HFF-Myc (cell line): Measurements from ENCODE around the gene APOL5.

Experiments
- DNase-seq: peaks from one replicate; pipeline ENCODE4 v3.0.0-alpha.2; 2011; ENCODE audit warnings: low read depth; ENCODE audit errors: extremely low read depth
- H3K4me3 ChIP-seq: replicated peaks from 2 replicates; pipeline ENCODE4 v1.5.1; 2011; ENCODE audit warnings: low read depth, mild to moderate bottlenecking, control low read depth, low read length
- TF ChIP-seq, protein P1 (sequence below): IDR thresholded peaks from 2 replicates; pipeline ENCODE4 v1.5.1; 2012; ENCODE audit warnings: mild to moderate bottlenecking, low read depth, low read length, control low read depth; ENCODE audit errors: missing control alignments

Gene APOL5

DNA sequence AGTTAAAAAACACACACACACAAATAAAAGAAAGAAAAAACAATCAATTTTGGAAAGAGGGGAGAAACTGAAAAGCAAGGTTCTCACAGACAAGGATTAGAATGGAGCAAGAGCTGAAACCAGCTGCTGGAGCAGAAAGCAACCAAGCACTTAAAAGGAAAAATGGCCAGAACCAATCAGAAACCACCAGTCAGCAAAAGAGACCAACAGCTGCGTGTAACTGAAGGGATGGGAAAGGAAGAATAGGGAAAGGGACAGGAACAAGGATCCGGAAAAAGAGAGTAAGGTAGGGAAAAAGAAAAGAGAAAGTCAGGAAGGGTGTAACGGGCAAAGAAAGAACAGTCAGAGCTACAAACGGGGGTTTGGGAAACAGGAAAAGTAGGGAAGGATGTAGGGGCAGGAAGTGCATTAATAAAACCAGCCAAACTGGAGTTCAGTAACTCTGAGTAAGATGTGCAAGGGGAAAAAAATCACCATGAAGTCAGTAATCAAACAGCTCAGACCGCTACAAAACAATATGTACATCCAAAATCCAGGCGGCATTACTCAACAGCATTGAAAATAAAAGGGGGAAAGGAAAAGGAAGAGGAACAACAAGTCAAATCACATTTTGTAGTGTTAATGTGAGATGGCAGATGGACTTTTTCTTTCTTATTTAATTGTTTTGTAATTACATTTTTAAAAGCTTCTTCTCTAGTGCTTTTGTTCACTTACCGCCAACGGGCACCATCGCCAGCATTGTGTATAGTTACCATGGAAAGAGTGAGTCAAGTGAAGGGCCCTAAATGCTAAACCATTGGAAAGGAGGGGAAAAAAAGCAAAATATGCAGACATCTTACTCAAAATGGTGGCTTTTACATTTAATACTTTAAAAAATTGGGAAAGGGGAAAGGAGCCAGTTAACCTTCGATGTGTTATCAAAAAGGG lies 49.2 kb downstream of the APOL5 start:
- H3K4me3 ChIP-seq = no peak overlapping the region
- TF ChIP-seq, protein P1, sequence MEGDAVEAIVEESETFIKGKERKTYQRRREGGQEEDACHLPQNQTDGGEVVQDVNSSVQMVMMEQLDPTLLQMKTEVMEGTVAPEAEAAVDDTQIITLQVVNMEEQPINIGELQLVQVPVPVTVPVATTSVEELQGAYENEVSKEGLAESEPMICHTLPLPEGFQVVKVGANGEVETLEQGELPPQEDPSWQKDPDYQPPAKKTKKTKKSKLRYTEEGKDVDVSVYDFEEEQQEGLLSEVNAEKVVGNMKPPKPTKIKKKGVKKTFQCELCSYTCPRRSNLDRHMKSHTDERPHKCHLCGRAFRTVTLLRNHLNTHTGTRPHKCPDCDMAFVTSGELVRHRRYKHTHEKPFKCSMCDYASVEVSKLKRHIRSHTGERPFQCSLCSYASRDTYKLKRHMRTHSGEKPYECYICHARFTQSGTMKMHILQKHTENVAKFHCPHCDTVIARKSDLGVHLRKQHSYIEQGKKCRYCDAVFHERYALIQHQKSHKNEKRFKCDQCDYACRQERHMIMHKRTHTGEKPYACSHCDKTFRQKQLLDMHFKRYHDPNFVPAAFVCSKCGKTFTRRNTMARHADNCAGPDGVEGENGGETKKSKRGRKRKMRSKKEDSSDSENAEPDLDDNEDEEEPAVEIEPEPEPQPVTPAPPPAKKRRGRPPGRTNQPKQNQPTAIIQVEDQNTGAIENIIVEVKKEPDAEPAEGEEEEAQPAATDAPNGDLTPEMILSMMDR = no peak
- no peak for DNase-seq

GRCh38 chr22:35769974-35770373 lies 52.3 kb downstream of the APOL5 start:
- no peak for DNase-seq
- no peak overlapping the region for H3K4me3 ChIP-seq
- TF ChIP-seq, protein P1 = no peak

DNA sequence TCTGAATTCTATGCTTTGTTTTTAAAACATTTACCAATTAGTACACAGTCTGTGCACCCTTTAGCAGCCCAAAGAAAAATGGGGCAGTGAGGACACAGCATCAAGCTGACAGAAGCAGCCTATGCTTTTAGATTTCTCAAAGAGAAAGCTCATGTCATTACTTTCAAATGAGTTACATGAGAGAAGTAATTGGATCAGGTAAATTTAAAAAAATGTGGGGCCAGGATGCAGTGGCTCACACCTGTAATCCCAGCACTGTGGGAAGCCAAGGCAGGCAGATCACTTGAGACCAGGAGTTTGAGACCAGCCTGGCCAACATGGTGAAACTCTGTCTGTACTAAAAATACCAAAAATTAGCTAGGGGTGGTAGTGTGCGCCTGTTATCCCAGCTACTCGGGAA lies 57.7 kb downstream of the APOL5 start:
- H3K4me3 ChIP-seq = no peak overlapping the region
- TF ChIP-seq, protein P1 = no peak
- DNase-seq = no peak

GRCh38 chr22:35777335-35777975 lies 59.8 kb downstream of the APOL5 start:
- no peak overlapping the region for H3K4me3 ChIP-seq
- peak; percentile 19 for DNase-seq
- TF ChIP-seq, protein P1 = no peak
